GM21529 (cell line): ENCODE data around the gene MECP2.

Experiments
- ATAC-seq: cut with Tn5 transposase; IDR thresholded peaks from one replicate; pipeline ENCODE4 v1.9.1; 2021; ENCODE audit not compliant: unreplicated experiment

Gene MECP2

GRCh38 chrX:154039577-154039976 is 57.9 kb downstream of the MECP2 start:
- no peak for ATAC-seq

- ATAC-seq: no peak
Measured at GRCh38 chrX:154038656-154039055, 58.9 kb downstream of the MECP2 start.

GRCh38 chrX:154037754-154038153 is 59.8 kb downstream of the MECP2 start:
- no peak for ATAC-seq

- no peak for ATAC-seq
Measured at GRCh38 chrX:154036513-154036912, 61.0 kb downstream of the MECP2 start.

GRCh38 chrX:154033848-154034247 is 63.7 kb downstream of the MECP2 start:
- no peak for ATAC-seq

GRCh38 chrX:154032653-154033052 is 64.9 kb downstream of the MECP2 start:
- ATAC-seq: no peak

- ATAC-seq: no peak
Measured at GRCh38 chrX:154032160-154032559, 65.4 kb downstream of the MECP2 start.

- no peak for ATAC-seq
Measured at GRCh38 chrX:154030715-154031305, 66.7 kb downstream of the MECP2 start.

- ATAC-seq: no peak
Measured at GRCh38 chrX:154030266-154030665, 67.3 kb downstream of the MECP2 start.

GRCh38 chrX:154029439-154029838 is 68.1 kb downstream of the MECP2 start:
- no peak for ATAC-seq

- ATAC-seq: no peak
Measured at GRCh38 chrX:154028502-154029184, 68.9 kb downstream of the MECP2 start.

GRCh38 chrX:154027986-154028385 is 69.5 kb downstream of the MECP2 start:
- no peak for ATAC-seq

- ATAC-seq: no peak
Measured at GRCh38 chrX:154027022-154027402, 70.5 kb downstream of the MECP2 start.

GRCh38 chrX:154026136-154027021 is 71.1 kb downstream of the MECP2 start:
- ATAC-seq: no peak

- no peak for ATAC-seq
Measured at GRCh38 chrX:154025230-154025629, 72.3 kb downstream of the MECP2 start.

GRCh38 chrX:154024271-154024670 is 73.2 kb downstream of the MECP2 start:
- no peak for ATAC-seq

GRCh38 chrX:154023276-154024000 is 74.1 kb downstream of the MECP2 start:
- ATAC-seq: no peak

- ATAC-seq: no peak
Measured at GRCh38 chrX:154022108-154022507, 75.4 kb downstream of the MECP2 start.

GRCh38 chrX:154021131-154021611 is 76.3 kb downstream of the MECP2 start:
- ATAC-seq: no peak

- ATAC-seq: no peak
Measured at GRCh38 chrX:154020536-154021115, 76.9 kb downstream of the MECP2 start.
